Jurkat, Clone E6-1 (cell line): ENCODE measurements around the gene KANSL1.
"Not testable (repeated sequence)": the region's sequence is repeated elsewhere in the genome, so short reads cannot be mapped to it uniquely, and the experiment has no call there.

Experiments used
- DNase-seq: peaks from one replicate; pipeline ENCODE4 v3.0.0-alpha.2; 2011; ENCODE audit warnings: low read depth, low spot score
- H3K4me3 ChIP-seq: 2 replicates; pipeline ENCODE4 v1.5.1; 2011; ENCODE audit warnings: mild to moderate bottlenecking, low read length, control low read depth, moderate library complexity

KANSL1 gene

GRCh38 chr17:46123607-46124006 is 69.6 kb downstream of the KANSL1 start:
- no peak for DNase-seq
- H3K4me3 ChIP-seq: no peak overlapping the region

- H3K4me3 ChIP-seq: no peak overlapping the region
These were observed 70.8 kb downstream of the KANSL1 start for GRCh38 chr17:46122486-46122871.

GRCh38 chr17:46121841-46122485 is 71.3 kb downstream of the KANSL1 start:
- DNase-seq: no peak

More at GRCh38 chr17:46122486-46122871, 70.8 kb downstream of the KANSL1 start:
- DNase-seq: no peak

GRCh38 chr17:46121165-46121764 is 72.0 kb downstream of the KANSL1 start:
- H3K4me3 ChIP-seq: no peak overlapping the region
- DNase-seq: no peak

More at GRCh38 chr17:46121841-46122485, 71.3 kb downstream of the KANSL1 start:
- H3K4me3 ChIP-seq: no peak overlapping the region

- no peak overlapping the region for H3K4me3 ChIP-seq
- DNase-seq: no peak
These were observed 72.7 kb downstream of the KANSL1 start for GRCh38 chr17:46120537-46120936.

- no peak overlapping the region for H3K4me3 ChIP-seq
- no peak for DNase-seq
These were observed 73.2 kb downstream of the KANSL1 start for GRCh38 chr17:46120078-46120477.

GRCh38 chr17:46118964-46119363 is 74.3 kb downstream of the KANSL1 start:
- DNase-seq: no peak

GRCh38 chr17:46117850-46118696 is 75.2 kb downstream of the KANSL1 start:
- no peak overlapping the region for H3K4me3 ChIP-seq
- DNase-seq: no peak

More at GRCh38 chr17:46118964-46119363, 74.3 kb downstream of the KANSL1 start:
- H3K4me3 ChIP-seq: no peak overlapping the region

GRCh38 chr17:46117117-46117516 is 76.1 kb downstream of the KANSL1 start:
- DNase-seq: no peak
- no peak overlapping the region for H3K4me3 ChIP-seq

- H3K4me3 ChIP-seq: no peak overlapping the region
- no peak for DNase-seq
These were observed 77.5 kb downstream of the KANSL1 start for GRCh38 chr17:46115699-46116098.

- H3K4me3 ChIP-seq, DNase-seq: not testable (repeated sequence)
These were observed 82.0 kb downstream of the KANSL1 start for GRCh38 chr17:46111236-46111635.

GRCh38 chr17:46110219-46110618 is 83.0 kb downstream of the KANSL1 start:
- DNase-seq: no peak
- no peak overlapping the region for H3K4me3 ChIP-seq

GRCh38 chr17:46109603-46110189 is 83.5 kb downstream of the KANSL1 start:
- DNase-seq: no peak
- H3K4me3 ChIP-seq: no peak overlapping the region

- DNase-seq: no peak
- no peak overlapping the region for H3K4me3 ChIP-seq
These were observed 84.6 kb downstream of the KANSL1 start for GRCh38 chr17:46108550-46109110.

- H3K4me3 ChIP-seq: no peak overlapping the region
- DNase-seq: no peak
These were observed 85.1 kb downstream of the KANSL1 start for GRCh38 chr17:46108120-46108519.

- H3K4me3 ChIP-seq: no peak overlapping the region
- no peak for DNase-seq
These were observed 86.1 kb downstream of the KANSL1 start for GRCh38 chr17:46106966-46107644.

GRCh38 chr17:46102806-46103205 is 90.4 kb downstream of the KANSL1 start:
- not testable (repeated sequence) for H3K4me3 ChIP-seq, DNase-seq

- H3K4me3 ChIP-seq, DNase-seq: not testable (repeated sequence)
These were observed 91.2 kb downstream of the KANSL1 start for GRCh38 chr17:46101785-46102617.
